Trophoblast cell (in vitro differentiated cells and primary cell): ENCODE results near the gene LANCL2. TPM values are rescaled to one million over a fixed set of nuclear protein-coding genes. Genes with fewer than 3 reads are reported as not detected.

Source experiments
- DNase-seq, 2 donors: peaks; one replicate each; pipeline ENCODE4 v3.0.0-alpha.2; 2016
- H2AFZ ChIP-seq: 2 replicates; pipeline ENCODE4 v1.6.1; 2013; ENCODE audit warnings: low read length, moderate library complexity, mild to moderate bottlenecking; ENCODE audit not compliant: insufficient read depth, poor library complexity
- H2AK5ac ChIP-seq: 2 replicates; pipeline ENCODE4 v1.6.1; 2013; ENCODE audit warnings: mild to moderate bottlenecking, low read length
- H2BK120ac ChIP-seq: 2 replicates; pipeline ENCODE4 v1.6.1; 2013; ENCODE audit warnings: low read length, mild to moderate bottlenecking, moderate library complexity; ENCODE audit not compliant: insufficient read depth, poor library complexity
- H2BK12ac ChIP-seq: 2 replicates; pipeline ENCODE4 v1.6.1; 2013; ENCODE audit warnings: mild to moderate bottlenecking, low read length, moderate library complexity
- H2BK5ac ChIP-seq: 2 replicates; pipeline ENCODE4 v1.6.1; 2013; ENCODE audit warnings: low read length, low read depth, moderate library complexity, mild to moderate bottlenecking; ENCODE audit not compliant: poor library complexity
- H3K14ac ChIP-seq: 2 replicates; pipeline ENCODE4 v1.6.1; 2013; ENCODE audit warnings: mild to moderate bottlenecking, low read length
- H3K18ac ChIP-seq: 2 replicates; pipeline ENCODE4 v1.6.1; 2013; ENCODE audit warnings: mild to moderate bottlenecking, low read length
- H3K23ac ChIP-seq: 2 replicates; pipeline ENCODE4 v1.6.1; 2013; ENCODE audit warnings: low read length
- H3K27ac ChIP-seq: 2 replicates; pipeline ENCODE4 v1.5.1; 2013; ENCODE audit warnings: low read depth, mild to moderate bottlenecking, inconsistent platforms, low read length, moderate library complexity
- H3K27me3 ChIP-seq: 2 replicates; pipeline ENCODE4 v1.6.1; 2013; ENCODE audit warnings: inconsistent platforms, mild to moderate bottlenecking, low read length, moderate library complexity; ENCODE audit not compliant: insufficient read depth
- H3K36me3 ChIP-seq, 2 experiments: 1 replicate in 1 of 2; 2 replicates in 1 of 2; pipeline ENCODE4 v1.6.1; 2013; ENCODE audit warnings: low read length in 2 of 2, mild to moderate bottlenecking in 2 of 2, moderate library complexity in 1 of 2; ENCODE audit not compliant: insufficient read depth in 2 of 2, control insufficient read depth in 1 of 2
- H3K4ac ChIP-seq: 2 replicates; pipeline ENCODE4 v1.6.1; 2013; ENCODE audit warnings: low read depth, mild to moderate bottlenecking, low read length, moderate library complexity
- H3K4me1 ChIP-seq, 2 experiments: 1 replicate in 1 of 2; 2 replicates in 1 of 2; pipeline ENCODE4 v1.6.1; 2013; ENCODE audit warnings: low read length in 2 of 2, mild to moderate bottlenecking in 2 of 2, moderate library complexity in 1 of 2; ENCODE audit not compliant: insufficient read depth in 2 of 2, control insufficient read depth in 1 of 2
- H3K4me2 ChIP-seq: 2 replicates; pipeline ENCODE4 v1.6.1; 2013; ENCODE audit warnings: inconsistent platforms, mild to moderate bottlenecking, low read length, moderate library complexity
- H3K4me3 ChIP-seq: 2 replicates; pipeline ENCODE4 v1.5.1; 2013; ENCODE audit warnings: mild to moderate bottlenecking, low read depth, low read length, inconsistent platforms
- H3K79me1 ChIP-seq: one replicate; pipeline ENCODE4 v1.6.1; 2013; ENCODE audit warnings: low read length
- H3K79me2 ChIP-seq: 2 replicates; pipeline ENCODE4 v1.6.1; 2013; ENCODE audit warnings: low read length, mild to moderate bottlenecking; ENCODE audit not compliant: control insufficient read depth, insufficient read depth, poor library complexity
- H3K9ac ChIP-seq: 2 replicates; pipeline ENCODE4 v1.6.1; 2013; ENCODE audit warnings: mild to moderate bottlenecking, low read length
- H3K9me3 ChIP-seq: 2 replicates; pipeline ENCODE4 v1.6.1; 2013; ENCODE audit warnings: low read depth, mild to moderate bottlenecking, control low read depth, inconsistent platforms, low read length; ENCODE audit not compliant: insufficient read depth
- H4K12ac ChIP-seq: 2 replicates; pipeline ENCODE4 v1.6.1; 2013; ENCODE audit warnings: low read depth, mild to moderate bottlenecking, low read length, moderate library complexity
- H4K8ac ChIP-seq: 2 replicates; pipeline ENCODE4 v1.6.1; 2013; ENCODE audit warnings: low read depth, mild to moderate bottlenecking, low read length, moderate library complexity
- H4K91ac ChIP-seq: one replicate; pipeline ENCODE4 v1.6.1; 2013; ENCODE audit warnings: low read depth, mild to moderate bottlenecking, low read length, moderate library complexity
- WGBS: extraction: QIAGEN DNeasy Blood & Tissue Kit; methylation state at CpG from one replicate; pipeline ENCODE4 v1.1.7; 2013; ENCODE audit warnings: missing lambda C conversion rate; ENCODE audit not compliant: insufficient read length, insufficient coverage; ENCODE audit errors: extremely low coverage; 5-methylcytosine and 5-hydroxymethylcytosine counted together
- polyA plus RNA-seq: library from polyadenylated mRNA; stranded (reverse); fragments of 200-250 nt; gene quantifications from 2 replicates; pipeline ENCODE4 v1.2.3, GENCODE V29; 2013

LANCL2 gene, protein sequence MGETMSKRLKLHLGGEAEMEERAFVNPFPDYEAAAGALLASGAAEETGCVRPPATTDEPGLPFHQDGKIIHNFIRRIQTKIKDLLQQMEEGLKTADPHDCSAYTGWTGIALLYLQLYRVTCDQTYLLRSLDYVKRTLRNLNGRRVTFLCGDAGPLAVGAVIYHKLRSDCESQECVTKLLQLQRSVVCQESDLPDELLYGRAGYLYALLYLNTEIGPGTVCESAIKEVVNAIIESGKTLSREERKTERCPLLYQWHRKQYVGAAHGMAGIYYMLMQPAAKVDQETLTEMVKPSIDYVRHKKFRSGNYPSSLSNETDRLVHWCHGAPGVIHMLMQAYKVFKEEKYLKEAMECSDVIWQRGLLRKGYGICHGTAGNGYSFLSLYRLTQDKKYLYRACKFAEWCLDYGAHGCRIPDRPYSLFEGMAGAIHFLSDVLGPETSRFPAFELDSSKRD
- polyA plus RNA-seq = 7.8 and 8.4 TPM in 2 replicates

- H2BK5ac ChIP-seq = peak within 1 kb of the TSS; percentile 97
- H3K4me3 ChIP-seq = peak within 1 kb of the TSS; percentile 87
- H3K4me1 ChIP-seq = peaks cover 0 to 7% of the 10 kb centered on the region in 2 experiments
- H4K91ac ChIP-seq = peak within 1 kb of the TSS; percentile 89
- H3K36me3 ChIP-seq = no peaks in the 10 kb centered on the region
- H2AK5ac ChIP-seq = peak within 1 kb of the TSS; percentile 36
- peak within 1 kb of the TSS; percentile 30 for H3K4ac ChIP-seq
- H3K14ac ChIP-seq = peak within 1 kb of the TSS; percentile 85
- peak; percentile 53 to 65 for DNase-seq
- peak within 1 kb of the TSS; percentile 89 for H3K9ac ChIP-seq
- H2AFZ ChIP-seq = peak within 1 kb of the TSS; percentile 80
- peak within 1 kb of the TSS; percentile 97 for H4K8ac ChIP-seq
- H2BK120ac ChIP-seq = peak within 1 kb of the TSS; percentile 88
- peak within 1 kb of the TSS; percentile 60 for H3K18ac ChIP-seq
- no peak within 1 kb of the TSS for H2BK12ac ChIP-seq
- no CpG with 5 or more reads among the region's 28 CpGs for WGBS
- peak within 1 kb of the TSS; percentile 91 for H3K27ac ChIP-seq
- peaks cover 10% of the 10 kb centered on the region for H3K79me2 ChIP-seq
- H3K4me2 ChIP-seq = peak within 1 kb of the TSS; percentile 57
- peak within 1 kb of the TSS; percentile 92 for H4K12ac ChIP-seq
- no peaks in the 10 kb centered on the region for H3K9me3 ChIP-seq
- no peaks in the 10 kb centered on the region for H3K27me3 ChIP-seq
- H3K79me1 ChIP-seq = peaks cover 10% of the 10 kb centered on the region
- no peak within 1 kb of the TSS for H3K23ac ChIP-seq
Observed at GRCh38 chr7:55365205-55365674, at the start of gene LANCL2. TSS of gene LANCL2 (plus strand) at chr7:55365337. CDS start at chr7:55366026, 689 bp downstream.

GRCh38 chr7:55325371-55325792, 39.8 kb upstream of the LANCL2 start:
- Histone ChIP-seq H3K4me1 (no peaks in the 10 kb centered on the region), H4K91ac (no peak overlapping the region), H3K18ac (no peak overlapping the region), H3K36me3 (no peaks in the 10 kb centered on the region), H3K4me3 (no peak overlapping the region), H3K27ac (no peak overlapping the region), H3K23ac (no peak overlapping the region), H2AFZ (no peak overlapping the region), H4K12ac (no peak overlapping the region), H3K4ac (no peak overlapping the region), H3K9me3 (no peaks in the 10 kb centered on the region), H3K79me1 (no peaks in the 10 kb centered on the region), H2AK5ac (no peak overlapping the region), H3K4me2 (no peak overlapping the region), H2BK120ac (no peak overlapping the region), H3K9ac (no peak overlapping the region), H3K27me3 (no peaks in the 10 kb centered on the region), H2BK5ac (no peak overlapping the region), H3K79me2 (no peaks in the 10 kb centered on the region), H2BK12ac (no peak overlapping the region), H3K14ac (no peak overlapping the region), H4K8ac (no peak overlapping the region)
- peak in 1 of 2 donors; percentile 18 for DNase-seq
- WGBS = no CpG with 5 or more reads among the region's 5 CpGs

DNA sequence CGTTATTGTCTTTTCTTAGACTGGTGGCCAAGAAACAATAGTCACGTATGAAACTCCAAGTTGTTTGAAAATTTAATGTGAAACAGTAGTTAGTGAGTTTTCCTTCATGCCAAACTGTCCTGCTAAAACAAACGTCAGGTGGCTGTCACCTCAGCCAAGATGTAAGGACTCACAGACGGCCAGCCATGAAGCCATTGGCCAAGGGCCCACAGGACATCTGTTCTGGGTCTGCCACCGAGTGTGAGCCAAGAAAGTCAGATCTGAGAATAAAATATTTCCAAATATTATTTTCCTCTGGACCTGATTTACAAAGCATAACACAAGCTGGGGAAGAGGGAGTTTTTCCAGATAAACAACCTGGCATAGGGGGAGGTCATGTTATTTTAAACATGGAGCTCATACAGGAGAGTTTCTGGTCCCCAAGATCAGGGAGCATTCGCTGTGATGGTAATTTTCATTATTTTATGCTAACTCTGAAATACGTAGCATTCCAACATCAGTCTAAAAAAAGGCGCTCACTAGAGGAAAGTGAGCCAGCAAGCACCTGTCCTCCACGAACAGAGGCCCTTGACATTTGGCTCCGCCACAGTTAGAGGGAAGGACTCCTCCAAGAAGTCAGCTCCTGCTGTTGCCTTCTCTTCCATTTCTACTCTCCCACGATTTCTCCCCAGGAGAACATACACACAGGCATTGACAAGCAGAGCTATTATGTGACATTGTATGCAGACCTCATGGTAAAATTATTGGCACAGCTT, 38.9 kb upstream of the LANCL2 start:
- Histone ChIP-seq H3K36me3 (no peaks in the 10 kb centered on the region), H4K12ac (no peak overlapping the region)
- no CpG with 5 or more reads among the region's 11 CpGs for WGBS

GRCh38 chr7:55326945-55327626, 38.1 kb upstream of the LANCL2 start:
- no peaks in the 10 kb centered on the region for H3K27me3 ChIP-seq
- H3K18ac ChIP-seq = no peak overlapping the region
- DNase-seq = no peak
- no peak overlapping the region for H3K14ac ChIP-seq
- no peak overlapping the region for H2AFZ ChIP-seq
- H3K4ac ChIP-seq = no peak overlapping the region
- H4K91ac ChIP-seq = no peak overlapping the region
- H3K4me3 ChIP-seq = no peak overlapping the region
- H3K23ac ChIP-seq = no peak overlapping the region
- no peak overlapping the region for H2BK5ac ChIP-seq
- no peak overlapping the region for H2BK12ac ChIP-seq
- no peak overlapping the region for H2BK120ac ChIP-seq
- H2AK5ac ChIP-seq = no peak overlapping the region
- H4K8ac ChIP-seq = no peak overlapping the region
- no peak overlapping the region for H3K4me2 ChIP-seq
- no peak overlapping the region for H4K12ac ChIP-seq
- no peak overlapping the region for H3K9ac ChIP-seq
- H3K9me3 ChIP-seq = no peaks in the 10 kb centered on the region
- no peaks in the 10 kb centered on the region for H3K4me1 ChIP-seq
- no peaks in the 10 kb centered on the region for H3K79me2 ChIP-seq
- no CpG with 5 or more reads among the region's 7 CpGs for WGBS
- H3K36me3 ChIP-seq = no peaks in the 10 kb centered on the region
- no peaks in the 10 kb centered on the region for H3K79me1 ChIP-seq
- no peak overlapping the region for H3K27ac ChIP-seq

More for the DNA sequence above, 38.9 kb upstream of the LANCL2 start:
- no peak overlapping the region for H2BK5ac ChIP-seq
- no peak overlapping the region for H4K91ac ChIP-seq
- H2AK5ac ChIP-seq = no peak overlapping the region
- no peak overlapping the region for H4K8ac ChIP-seq
- no peaks in the 10 kb centered on the region for H3K27me3 ChIP-seq
- no peak overlapping the region for H3K4me2 ChIP-seq
- no peaks in the 10 kb centered on the region for H3K9me3 ChIP-seq
- no peak overlapping the region for H3K23ac ChIP-seq
- DNase-seq = no peak
- H3K79me1 ChIP-seq = no peaks in the 10 kb centered on the region
- H3K14ac ChIP-seq = no peak overlapping the region
- H3K9ac ChIP-seq = no peak overlapping the region
- H2BK12ac ChIP-seq = no peak overlapping the region
- no peak overlapping the region for H2BK120ac ChIP-seq
- no peak overlapping the region for H3K18ac ChIP-seq
- H2AFZ ChIP-seq = no peak overlapping the region
- H3K4ac ChIP-seq = no peak overlapping the region
- no peaks in the 10 kb centered on the region for H3K4me1 ChIP-seq
- no peak overlapping the region for H3K27ac ChIP-seq
- H3K79me2 ChIP-seq = no peaks in the 10 kb centered on the region
- no peak overlapping the region for H3K4me3 ChIP-seq
